Endothelial cell (in vitro differentiated cells): ENCODE results near the gene GATC. TPM values are rescaled to one million over a fixed set of nuclear protein-coding genes. Genes with fewer than 3 reads are reported as not detected.
A peak's percentile ranks its signal among the peaks of the same experiment; 100 is the strongest.

Source experiments
- DNase-seq: peaks from one replicate; pipeline ENCODE4 v3.0.0; 2021; ENCODE audit warnings: low spot score
- H3K27ac Mint-ChIP-seq: one replicate; pipeline ENCODE4 v1.8.0; 2021; ENCODE audit warnings: mixed read lengths, inconsistent platforms; ENCODE audit not compliant: unreplicated experiment
- H3K27me3 Mint-ChIP-seq: one replicate; pipeline ENCODE4 v1.8.0; 2021; ENCODE audit warnings: mild to moderate bottlenecking, moderate library complexity, mixed read lengths, inconsistent platforms; ENCODE audit not compliant: unreplicated experiment
- H3K36me3 Mint-ChIP-seq: one replicate; pipeline ENCODE4 v1.8.0; 2021; ENCODE audit warnings: mild to moderate bottlenecking, low read depth, mixed read lengths, inconsistent platforms; ENCODE audit not compliant: unreplicated experiment
- H3K4me1 Mint-ChIP-seq: one replicate; pipeline ENCODE4 v1.8.0; 2021; ENCODE audit warnings: mild to moderate bottlenecking, mixed read lengths, inconsistent platforms; ENCODE audit not compliant: unreplicated experiment
- H3K4me3 Mint-ChIP-seq: one replicate; pipeline ENCODE4 v1.8.0; 2021; ENCODE audit warnings: mild to moderate bottlenecking, mixed read lengths, inconsistent platforms; ENCODE audit not compliant: unreplicated experiment
- H3K9me3 Mint-ChIP-seq: one replicate; pipeline ENCODE4 v1.8.0; 2021; ENCODE audit warnings: mixed read lengths, inconsistent platforms; ENCODE audit not compliant: unreplicated experiment
- CTCF ChIP-seq: fragments of 200-600 bp; sonication (generic); IDR thresholded peaks from one replicate; pipeline ENCODE4 v1.5.0; 2021; ENCODE audit warnings: antibody characterized with exemption; ENCODE audit not compliant: unreplicated experiment
- total RNA-seq: library from RNA; stranded (reverse); fragmentation: NEBNext Ultra II Directional; extraction: Animal tissue kit (Norgen Biotek cat#: 25700); gene quantifications from one replicate; pipeline ENCODE4 v1.2.1, GENCODE V29; 2021; ENCODE audit not compliant: unreplicated experiment

GATC gene
- total RNA-seq, 1 donor from 2014 or later = 25.5 TPM

- H3K27ac Mint-ChIP-seq = no peak overlapping the region
- peaks cover 1% of the 10 kb centered on the region for H3K27me3 Mint-ChIP-seq
- no peak for TF ChIP-seq CTCF
- H3K36me3 Mint-ChIP-seq = peaks cover 19% of the 10 kb centered on the region
- H3K4me1 Mint-ChIP-seq = no peaks in the 10 kb centered on the region
- no peak for DNase-seq
- no peak overlapping the region for H3K4me3 Mint-ChIP-seq
- no peaks in the 10 kb centered on the region for H3K9me3 Mint-ChIP-seq
Observed at GRCh38 chr12:120455302-120455701, 9.1 kb downstream of the GATC start.

- Mint-ChIP-seq H3K4me3 (no peak overlapping the region), H3K9me3 (no peaks in the 10 kb centered on the region), H3K4me1 (no peaks in the 10 kb centered on the region), H3K27me3 (peaks cover 1% of the 10 kb centered on the region), H3K27ac (no peak overlapping the region), H3K36me3 (peaks cover 25% of the 10 kb centered on the region)
- peak; percentile 14 for TF ChIP-seq CTCF
- peak; percentile 14 for DNase-seq
Observed at GRCh38 chr12:120457133-120457532, 10.9 kb downstream of the GATC start.

GRCh38 chr12:120460157-120460556 lies 13.9 kb downstream of the GATC start:
- Mint-ChIP-seq H3K27ac (no peak overlapping the region), H3K27me3 (peaks cover 3% of the 10 kb centered on the region), H3K4me1 (no peaks in the 10 kb centered on the region), H3K4me3 (peak overlapping the region; percentile 65), H3K36me3 (peaks cover 41% of the 10 kb centered on the region), H3K9me3 (no peaks in the 10 kb centered on the region)
- no peak for TF ChIP-seq CTCF
- no peak for DNase-seq

GRCh38 chr12:120462099-120462640 lies 15.9 kb downstream of the GATC start:
- DNase-seq = no peak
- Mint-ChIP-seq H3K4me1 (no peaks in the 10 kb centered on the region), H3K36me3 (peaks cover 42% of the 10 kb centered on the region), H3K27ac (no peak overlapping the region), H3K9me3 (no peaks in the 10 kb centered on the region), H3K4me3 (no peak overlapping the region), H3K27me3 (peaks cover 3% of the 10 kb centered on the region)
- TF ChIP-seq CTCF = no peak

- Mint-ChIP-seq H3K27me3 (peaks cover 2% of the 10 kb centered on the region), H3K36me3 (peaks cover 40% of the 10 kb centered on the region)
- no peak for TF ChIP-seq CTCF
Observed at GRCh38 chr12:120463712-120464111, 17.5 kb downstream of the GATC start.

More at GRCh38 chr12:120463712-120464111, 17.5 kb downstream of the GATC start:
- Mint-ChIP-seq H3K27ac (no peak overlapping the region), H3K9me3 (no peaks in the 10 kb centered on the region), H3K4me1 (peaks cover 6% of the 10 kb centered on the region), H3K4me3 (no peak overlapping the region)
- DNase-seq = no peak
